K562 (cell line): ENCODE measurements around the gene ZCRB1. TPM values are rescaled to one million over a fixed set of nuclear protein-coding genes. Genes with fewer than 3 reads are reported as not detected.

ENCODE experiments used
- ATAC-seq: fragments of 200-7000 bp; cut with Tn5 transposase; 3 replicates; pipeline ENCODE4 v1.9.1; 2020; ENCODE audit warnings: moderate library complexity
- BruUV-seq: library from RNA; stranded (reverse); fragments of 400-500 nt; replicated peaks from 2 replicates; lab custom pipeline; 2021; lab: Mats Ljungman, UMichigan
- CTCF ChIA-PET: fragments of 300-600 bp; formaldehyde crosslinking; extraction: SDS; loops from one replicate; lab custom pipeline; 2021; ENCODE audit warnings: low intra/inter-chr PET ratio; lab: Yijun Ruan, JAX
- POLR2A ChIA-PET: fragments of 300-600, 350-650 bp; sonication (Branson Sonifier 250); formaldehyde crosslinking; extraction: SDS; loops from one replicate; lab custom pipeline; 2021; ENCODE audit warnings: antibody characterized with exemption, inconsistent platforms; lab: Yijun Ruan, JAX
- DNase-seq, 4 experiments: peaks; one replicate each; pipeline versions ENCODE4 v3.0.0 to v3.0.0-alpha.2; 2011 to 2018; ENCODE audit warnings: low spot score in 3 of 4, mixed read lengths in 3 of 4; ENCODE audit errors: extremely low read depth in 1 of 4
- FAIRE-seq: peaks from 2 replicates; lab custom pipeline; 2011; peaks lifted over from hg19 to GRCh38; lab: Jason Lieb, UNC
- H2AFZ ChIP-seq: 2 replicates; pipeline ENCODE4 v1.6.0; 2011; ENCODE audit warnings: low read depth, low read length, control low read depth, inconsistent platforms
- H3K27ac ChIP-seq: fragments of 200-600 bp; 3 replicates; pipeline ENCODE4 v1.8.0; 2011; ENCODE audit warnings: low read depth, mild to moderate bottlenecking, control low read depth, inconsistent platforms, low read length, moderate library complexity, mixed read lengths; ENCODE audit errors: extremely low read depth
- H3K27me3 ChIP-seq, 2 experiments: fragments of 300-600 bp in 1 of 2; 2 replicates in 1 of 2; 3 replicates in 1 of 2; pipeline versions ENCODE4 v1.6.0 to v1.8.0; 2011; ENCODE audit warnings: inconsistent platforms in 2 of 2, low read length in 2 of 2, mild to moderate bottlenecking in 1 of 2, mixed read lengths in 1 of 2, moderate library complexity in 1 of 2; ENCODE audit not compliant: control insufficient read depth in 2 of 2, insufficient read depth in 2 of 2
- H3K36me3 ChIP-seq: fragments of 300-600 bp; 3 replicates; pipeline ENCODE4 v1.8.0; 2011; ENCODE audit warnings: mild to moderate bottlenecking, low read length, inconsistent platforms; ENCODE audit not compliant: control insufficient read depth, insufficient read depth
- H3K4me1 ChIP-seq, 2 experiments: fragments of 200-600 bp in 1 of 2; replicated peaks in 1 of 2; 2 replicates in 1 of 2; 3 replicates in 1 of 2; pipeline versions ENCODE4 v1.5.1 to v1.8.0; 2011; ENCODE audit warnings: inconsistent platforms in 2 of 2, low read length in 2 of 2, mild to moderate bottlenecking in 1 of 2, mixed read lengths in 1 of 2, moderate library complexity in 1 of 2; ENCODE audit not compliant: control insufficient read depth in 2 of 2, insufficient read depth in 2 of 2
- H3K4me2 ChIP-seq: 2 replicates; pipeline ENCODE4 v1.6.1; 2011; ENCODE audit warnings: low read length, control low read depth, inconsistent platforms, mixed read lengths; ENCODE audit not compliant: insufficient read depth
- H3K4me3 ChIP-seq: fragments of 200-600 bp; sonication (generic), shearing (Covaris generic); 2 replicates; pipeline ENCODE4 v1.5.1; 2016; ENCODE audit warnings: control low read depth, inconsistent platforms
- H3K79me2 ChIP-seq: fragments of 200-600 bp; 3 replicates; pipeline ENCODE4 v1.8.0; 2011; ENCODE audit warnings: low read length, inconsistent platforms; ENCODE audit not compliant: control insufficient read depth, insufficient read depth
- H3K9ac ChIP-seq, 2 experiments: 2 replicates each; pipeline versions ENCODE4 v1.6.0 to v1.6.1; 2011; ENCODE audit warnings: low read depth in 2 of 2, low read length in 2 of 2, control low read depth in 1 of 2, inconsistent platforms in 1 of 2, mild to moderate bottlenecking in 1 of 2, mixed read lengths in 1 of 2; ENCODE audit not compliant: insufficient read depth in 1 of 2
- H3K9me1 ChIP-seq: one replicate; pipeline ENCODE4 v1.6.0; 2011; ENCODE audit warnings: inconsistent platforms, mild to moderate bottlenecking, low read length, moderate library complexity; ENCODE audit not compliant: control insufficient read depth, insufficient read depth
- H3K9me3 ChIP-seq: replicated peaks from 2 replicates; pipeline ENCODE4 v1.5.1; 2011; ENCODE audit warnings: low read depth, low read length, inconsistent platforms; ENCODE audit not compliant: control insufficient read depth, insufficient read depth
- H4K20me1 ChIP-seq: replicated peaks from 2 replicates; pipeline ENCODE4 v1.6.1; 2011; ENCODE audit warnings: low read length, inconsistent platforms, mixed read lengths; ENCODE audit not compliant: control insufficient read depth, insufficient read depth
- GTF2A2 ChIP-seq: IDR thresholded peaks from 2 replicates; pipeline ENCODE4 v1.6.1; 2016; ENCODE audit warnings: mild to moderate bottlenecking, missing genetic modification characterization, missing compliant biosample characterization
- HDAC3 ChIP-seq: fragments of 450-650 bp; IDR thresholded peaks from 2 replicates; pipeline ENCODE4 v1.6.1; 2018; ENCODE audit warnings: borderline replicate concordance, mild to moderate bottlenecking, moderate library complexity; ENCODE audit not compliant: partially characterized antibody
- HMG20A ChIP-seq: fragments of 450-650 bp; formaldehyde crosslinking; conservative IDR thresholded peaks from 2 replicates; pipeline ENCODE4 v1.4.0; 2020; ENCODE audit warnings: mild to moderate bottlenecking, mixed read lengths
- NFIX ChIP-seq: fragments of 250-450 bp; sonication (Bioruptor Pico); IDR thresholded peaks from 2 replicates; pipeline ENCODE4 v1.4.0; 2020; ENCODE audit warnings: low read depth, mild to moderate bottlenecking, moderate library complexity
- NR2C2 ChIP-seq, 2 experiments: fragments of 200-800 bp in 1 of 2; sonication (Bioruptor generic) in 1 of 2; sonication (generic) in 1 of 2; formaldehyde crosslinking in 1 of 2; IDR thresholded peaks; 2 replicates each; pipeline versions ENCODE4 v1.6.1 to v1.8.0; 2016 to 2022; ENCODE audit warnings: mild to moderate bottlenecking in 1 of 2, missing compliant biosample characterization in 1 of 2, missing genetic modification characterization in 1 of 2, missing genetic modification reagents in 1 of 2
- PHF21A ChIP-seq: fragments of 450-650 bp; IDR thresholded peaks from 2 replicates; pipeline ENCODE4 v1.6.1; 2017; ENCODE audit warnings: low read depth, borderline replicate concordance
- RAD51 ChIP-seq: fragments of 450-650 bp; IDR thresholded peaks from 2 replicates; pipeline ENCODE4 v1.7.1; 2016; ENCODE audit warnings: low read depth, mild to moderate bottlenecking, borderline replicate concordance
- RBM15 ChIP-seq: fragments of 200-400 bp; formaldehyde crosslinking; IDR thresholded peaks from 2 replicates; pipeline ENCODE4 v1.6.1; 2018; ENCODE audit warnings: mild to moderate bottlenecking, low read length, moderate library complexity; ENCODE audit not compliant: insufficient read depth
- TCF15 ChIP-seq: fragments of 250-450 bp; sonication (Bioruptor Pico); IDR thresholded peaks from 2 replicates; pipeline ENCODE4 v1.8.0; 2022; ENCODE audit warnings: moderate library complexity, mild to moderate bottlenecking, inconsistent platforms
- TCFL5 ChIP-seq: fragments of 250-450 bp; sonication (Bioruptor Pico); conservative IDR thresholded peaks from 2 replicates; pipeline ENCODE4 v1.6.1; 2021; ENCODE audit warnings: mild to moderate bottlenecking, moderate library complexity, matching md5 sums
- TRIM25 ChIP-seq: fragments of 450-650 bp; IDR thresholded peaks from 2 replicates; pipeline ENCODE4 v1.7.0; 2016; ENCODE audit warnings: borderline replicate concordance
- TSHZ1 ChIP-seq: fragments of 250-450 bp; sonication (Bioruptor Pico); IDR thresholded peaks from 2 replicates; pipeline ENCODE4 v1.4.0; 2020; ENCODE audit warnings: mild to moderate bottlenecking, moderate library complexity
- ZNF146 ChIP-seq: IDR thresholded peaks from one replicate; pipeline ENCODE4 v1.6.1; 2018; ENCODE audit warnings: missing compliant biosample characterization; ENCODE audit not compliant: unreplicated experiment
- ZNF165 ChIP-seq: fragments of 250-450 bp; sonication (Bioruptor Pico); IDR thresholded peaks from 2 replicates; pipeline ENCODE4 v1.4.0; 2020; ENCODE audit warnings: borderline replicate concordance
- ZNF184 ChIP-seq: sonication (generic); formaldehyde crosslinking; IDR thresholded peaks from 2 replicates; pipeline ENCODE4 v1.5.0; 2020; ENCODE audit warnings: missing genetic modification reagents
- ZNF695 ChIP-seq: fragments of 450-650 bp; formaldehyde crosslinking; IDR thresholded peaks from 2 replicates; pipeline ENCODE4 v1.4.0; 2020; ENCODE audit warnings: mild to moderate bottlenecking, moderate library complexity
- WGBS: fragments of 100-300 bp; shearing (Covaris generic); methylation state at CpG from one replicate; pipeline ENCODE4 v1.1.6; 2016; ENCODE audit warnings: low coverage, mixed read lengths; ENCODE audit not compliant: insufficient coverage; ENCODE audit errors: missing lambda C conversion rate; 5-methylcytosine and 5-hydroxymethylcytosine counted together
- in situ Hi-C: fragments of 300-500 bp; cut with MboI; formaldehyde crosslinking; loops from 4 replicates; pipeline ENCODE4 v1.15.0; 2018; ENCODE audit warnings: inconsistent platforms, mixed read lengths
- intact Hi-C: fragments of 100-400 bp; cut with micrococcal nuclease; formaldehyde crosslinking; loops from 2 replicates; pipeline ENCODE4 v1.14.2; 2022
- polyA plus RNA-seq, 8 experiments: library from polyadenylated mRNA; depleted of rRNA in 4 of 8; stranded (reverse) in 5 of 8; unstranded in 3 of 8; fragments of >200 nt; fragmentation: Nextera tagmentation in 2 of 8; fragmentation: Illumina TruSeq in 1 of 8; extraction: Ambion mirVana in 2 of 8; extraction: Trizol in 1 of 8; gene quantifications; 2 replicates each; pipeline versions ENCODE4 v1.2.1 to v1.2.3, GENCODE V29; 2011 to 2014; ENCODE audit warnings: inconsistent platforms in 1 of 8, missing spikeins in 1 of 8
- total RNA-seq, 7 experiments: library from RNA; depleted of rRNA in 6 of 7; stranded (reverse); fragments of >200 nt in 6 of 7; fragmentation: Illumina TruSeq in 2 of 7; extraction: Trizol in 2 of 7; gene quantifications; 2 replicates each; pipeline versions ENCODE4 v1.2.1 to v1.2.3, GENCODE V29; 2011 to 2021; ENCODE audit warnings: low replicate concordance in 1 of 7

The ZCRB1 gene
- total and polyA plus RNA-seq, 9 of the 15 experiments (the other 6 are each of a cell fraction or from before 2014, with no cell fraction given) = 36.0 to 102 (median 51.0) TPM

GRCh38 chr12:42291680-42292079 lies 34.2 kb downstream of the ZCRB1 start:
- Histone ChIP-seq H3K4me3 (no peak overlapping the region), H4K20me1 (no peaks in the 10 kb centered on the region), H3K36me3 (no peaks in the 10 kb centered on the region), H3K27ac (no peak overlapping the region), H2AFZ (no peak overlapping the region), H3K79me2 (no peaks in the 10 kb centered on the region), H3K9me3 (no peaks in the 10 kb centered on the region), H3K9ac (no peak overlapping the region), H3K4me1 (peaks cover 0 to 2% of the 10 kb centered on the region in 2 experiments; a peak in 2 of 5 replicates), H3K27me3 (peaks cover 13 to 20% of the 10 kb centered on the region in 2 experiments; a peak in 4 of 5 replicates), H3K4me2 (no peak overlapping the region), H3K9me1 (no peaks in the 10 kb centered on the region)
- POLR2A ChIA-PET = no interaction called here
- BruUV-seq = no TSS peak
- intact Hi-C loops (no loop called here), in situ Hi-C loops (no loop called here)
- TF ChIP-seq ZNF165 (no peak), NR2C2 (CRISPR knock-in tag; IDR thresholded peaks at IDR 0.05) (no peak), NR2C2 (tag; IDR thresholded peaks at IDR 0.05) (no peak), ZNF695 (no peak), TRIM25 (no peak), TCF15 (CRISPR knock-in tag) (no peak), ZNF146 (no peak), TCFL5 (CRISPR knock-in tag) (no peak), RBM15 (no peak), TSHZ1 (CRISPR knock-in tag) (no peak), NFIX (no peak), HDAC3 (no peak), ZNF184 (CRISPR knock-in tag) (no peak), RAD51 (no peak), HMG20A (CRISPR knock-in tag) (no peak), PHF21A (no peak), GTF2A2 (tag) (no peak)
- WGBS = 0% methylated on average over 1 of the region's 2 CpGs
- CTCF ChIA-PET = no interaction called here
- FAIRE-seq (no peak), ATAC-seq (no peak), DNase-seq (no peak)
